DND-41 (cell line): ENCODE results near the gene CERS6.

Source experiments
- CTCF ChIP-seq: IDR thresholded peaks from 2 replicates; pipeline ENCODE4 v1.5.1; 2012; ENCODE audit warnings: borderline replicate concordance, low read length, moderate library complexity, mild to moderate bottlenecking; ENCODE audit not compliant: poor library complexity, severe bottlenecking; ENCODE audit errors: extremely low read depth
- EZH2 ChIP-seq: IDR thresholded peaks from 3 replicates; pipeline ENCODE4 v1.6.1; 2012; ENCODE audit warnings: borderline replicate concordance, low read depth, mild to moderate bottlenecking, moderate library complexity, low read length, inconsistent platforms; ENCODE audit not compliant: severe bottlenecking

- TF ChIP-seq CTCF: no peak
- TF ChIP-seq EZH2: no peak
Observed at GRCh38 chr2:168796583-168797285, 340.7 kb downstream of the CERS6 start.
